ENCODE measurements around the gene FKBP1A.

FKBP1A gene

GRCh38 chr20:1321654-1321939 is 71.3 kb downstream of the FKBP1A start:
- CTCF ChIA-PET = interaction anchor here (1.8 kb wide), 1 partner anchor 9 kb away, joined by 4 read pairs; no protein-coding TSS in a partner anchor
- POLR2A ChIA-PET (ENCODE audit: low non-redundant PET) = no interaction called here
- H3K27ac ChIP-seq = no peak overlapping the region
- TF ChIP-seq CTCF (conservative IDR thresholded peaks at IDR 0.05; ENCODE audit: low read depth) = no peak
- no peak for DNase-seq (ENCODE audit: low spot score)

GRCh38 chr20:1320902-1321653 is 71.8 kb downstream of the FKBP1A start:
- DNase-seq (ENCODE audit: low spot score) = no peak
- POLR2A ChIA-PET (ENCODE audit: low non-redundant PET) = no interaction called here
- no peak overlapping the region for H3K27ac ChIP-seq
- no peak for TF ChIP-seq CTCF (conservative IDR thresholded peaks at IDR 0.05; ENCODE audit: low read depth)
- CTCF ChIA-PET = no interaction called here

GRCh38 chr20:1320016-1320415 is 72.8 kb downstream of the FKBP1A start:
- TF ChIP-seq CTCF (conservative IDR thresholded peaks at IDR 0.05; ENCODE audit: low read depth) = no peak
- CTCF ChIA-PET = interaction anchor here (0.6 kb wide), 1 partner anchor 184 kb away, joined by 3 read pairs; no protein-coding TSS in a partner anchor
- no peak overlapping the region for H3K27ac ChIP-seq
- DNase-seq (ENCODE audit: low spot score) = no peak
- POLR2A ChIA-PET (ENCODE audit: low non-redundant PET) = no interaction called here

GRCh38 chr20:1319462-1319861 is 73.4 kb downstream of the FKBP1A start:
- ChIA-PET CTCF (interaction anchor here (0.6 kb wide), 1 partner anchor 184 kb away, joined by 3 read pairs; no protein-coding TSS in a partner anchor), POLR2A (ENCODE audit: low non-redundant PET) (no interaction called here)
- no peak for TF ChIP-seq CTCF (conservative IDR thresholded peaks at IDR 0.05; ENCODE audit: low read depth)
- no peak overlapping the region for H3K27ac ChIP-seq
- no peak for DNase-seq (ENCODE audit: low spot score)

GRCh38 chr20:1319051-1319450 is 73.8 kb downstream of the FKBP1A start:
- H3K27ac ChIP-seq = no peak overlapping the region
- CTCF ChIA-PET = interaction anchor here (0.6 kb wide), 2 partner anchors 156 to 185 kb away, joined by 3 read pairs; no protein-coding TSS in a partner anchor
- no peak for DNase-seq (ENCODE audit: low spot score)
- no peak for TF ChIP-seq CTCF (conservative IDR thresholded peaks at IDR 0.05; ENCODE audit: low read depth)
- POLR2A ChIA-PET (ENCODE audit: low non-redundant PET) = no interaction called here
